Trophoblast cell (in vitro differentiated cells and primary cell): ENCODE results near the gene FAM3C.

Source experiments
- DNase-seq, 2 donors: peaks; one replicate each; pipeline ENCODE4 v3.0.0-alpha.2; 2016
- H2AFZ ChIP-seq: 2 replicates; pipeline ENCODE4 v1.6.1; 2013; ENCODE audit warnings: low read length, moderate library complexity, mild to moderate bottlenecking; ENCODE audit not compliant: insufficient read depth, poor library complexity
- H2AK5ac ChIP-seq: 2 replicates; pipeline ENCODE4 v1.6.1; 2013; ENCODE audit warnings: mild to moderate bottlenecking, low read length
- H2BK120ac ChIP-seq: 2 replicates; pipeline ENCODE4 v1.6.1; 2013; ENCODE audit warnings: low read length, mild to moderate bottlenecking, moderate library complexity; ENCODE audit not compliant: insufficient read depth, poor library complexity
- H2BK12ac ChIP-seq: 2 replicates; pipeline ENCODE4 v1.6.1; 2013; ENCODE audit warnings: mild to moderate bottlenecking, low read length, moderate library complexity
- H2BK5ac ChIP-seq: 2 replicates; pipeline ENCODE4 v1.6.1; 2013; ENCODE audit warnings: low read length, low read depth, moderate library complexity, mild to moderate bottlenecking; ENCODE audit not compliant: poor library complexity
- H3K14ac ChIP-seq: 2 replicates; pipeline ENCODE4 v1.6.1; 2013; ENCODE audit warnings: mild to moderate bottlenecking, low read length
- H3K18ac ChIP-seq: 2 replicates; pipeline ENCODE4 v1.6.1; 2013; ENCODE audit warnings: mild to moderate bottlenecking, low read length
- H3K23ac ChIP-seq: 2 replicates; pipeline ENCODE4 v1.6.1; 2013; ENCODE audit warnings: low read length
- H3K27ac ChIP-seq: 2 replicates; pipeline ENCODE4 v1.5.1; 2013; ENCODE audit warnings: low read depth, mild to moderate bottlenecking, inconsistent platforms, low read length, moderate library complexity
- H3K27me3 ChIP-seq: 2 replicates; pipeline ENCODE4 v1.6.1; 2013; ENCODE audit warnings: inconsistent platforms, mild to moderate bottlenecking, low read length, moderate library complexity; ENCODE audit not compliant: insufficient read depth
- H3K36me3 ChIP-seq, 2 experiments: 1 replicate in 1 of 2; 2 replicates in 1 of 2; pipeline ENCODE4 v1.6.1; 2013; ENCODE audit warnings: low read length in 2 of 2, mild to moderate bottlenecking in 2 of 2, moderate library complexity in 1 of 2; ENCODE audit not compliant: insufficient read depth in 2 of 2, control insufficient read depth in 1 of 2
- H3K4ac ChIP-seq: 2 replicates; pipeline ENCODE4 v1.6.1; 2013; ENCODE audit warnings: low read depth, mild to moderate bottlenecking, low read length, moderate library complexity
- H3K4me1 ChIP-seq, 2 experiments: 1 replicate in 1 of 2; 2 replicates in 1 of 2; pipeline ENCODE4 v1.6.1; 2013; ENCODE audit warnings: low read length in 2 of 2, mild to moderate bottlenecking in 2 of 2, moderate library complexity in 1 of 2; ENCODE audit not compliant: insufficient read depth in 2 of 2, control insufficient read depth in 1 of 2
- H3K4me2 ChIP-seq: 2 replicates; pipeline ENCODE4 v1.6.1; 2013; ENCODE audit warnings: inconsistent platforms, mild to moderate bottlenecking, low read length, moderate library complexity
- H3K4me3 ChIP-seq: 2 replicates; pipeline ENCODE4 v1.5.1; 2013; ENCODE audit warnings: mild to moderate bottlenecking, low read depth, low read length, inconsistent platforms
- H3K79me1 ChIP-seq: one replicate; pipeline ENCODE4 v1.6.1; 2013; ENCODE audit warnings: low read length
- H3K79me2 ChIP-seq: 2 replicates; pipeline ENCODE4 v1.6.1; 2013; ENCODE audit warnings: low read length, mild to moderate bottlenecking; ENCODE audit not compliant: control insufficient read depth, insufficient read depth, poor library complexity
- H3K9ac ChIP-seq: 2 replicates; pipeline ENCODE4 v1.6.1; 2013; ENCODE audit warnings: mild to moderate bottlenecking, low read length
- H3K9me3 ChIP-seq: 2 replicates; pipeline ENCODE4 v1.6.1; 2013; ENCODE audit warnings: low read depth, mild to moderate bottlenecking, control low read depth, inconsistent platforms, low read length; ENCODE audit not compliant: insufficient read depth
- H4K12ac ChIP-seq: 2 replicates; pipeline ENCODE4 v1.6.1; 2013; ENCODE audit warnings: low read depth, mild to moderate bottlenecking, low read length, moderate library complexity
- H4K8ac ChIP-seq: 2 replicates; pipeline ENCODE4 v1.6.1; 2013; ENCODE audit warnings: low read depth, mild to moderate bottlenecking, low read length, moderate library complexity
- H4K91ac ChIP-seq: one replicate; pipeline ENCODE4 v1.6.1; 2013; ENCODE audit warnings: low read depth, mild to moderate bottlenecking, low read length, moderate library complexity
- WGBS: extraction: QIAGEN DNeasy Blood & Tissue Kit; methylation state at CpG from one replicate; pipeline ENCODE4 v1.1.7; 2013; ENCODE audit warnings: missing lambda C conversion rate; ENCODE audit not compliant: insufficient read length, insufficient coverage; ENCODE audit errors: extremely low coverage; 5-methylcytosine and 5-hydroxymethylcytosine counted together

FAM3C gene

DNA sequence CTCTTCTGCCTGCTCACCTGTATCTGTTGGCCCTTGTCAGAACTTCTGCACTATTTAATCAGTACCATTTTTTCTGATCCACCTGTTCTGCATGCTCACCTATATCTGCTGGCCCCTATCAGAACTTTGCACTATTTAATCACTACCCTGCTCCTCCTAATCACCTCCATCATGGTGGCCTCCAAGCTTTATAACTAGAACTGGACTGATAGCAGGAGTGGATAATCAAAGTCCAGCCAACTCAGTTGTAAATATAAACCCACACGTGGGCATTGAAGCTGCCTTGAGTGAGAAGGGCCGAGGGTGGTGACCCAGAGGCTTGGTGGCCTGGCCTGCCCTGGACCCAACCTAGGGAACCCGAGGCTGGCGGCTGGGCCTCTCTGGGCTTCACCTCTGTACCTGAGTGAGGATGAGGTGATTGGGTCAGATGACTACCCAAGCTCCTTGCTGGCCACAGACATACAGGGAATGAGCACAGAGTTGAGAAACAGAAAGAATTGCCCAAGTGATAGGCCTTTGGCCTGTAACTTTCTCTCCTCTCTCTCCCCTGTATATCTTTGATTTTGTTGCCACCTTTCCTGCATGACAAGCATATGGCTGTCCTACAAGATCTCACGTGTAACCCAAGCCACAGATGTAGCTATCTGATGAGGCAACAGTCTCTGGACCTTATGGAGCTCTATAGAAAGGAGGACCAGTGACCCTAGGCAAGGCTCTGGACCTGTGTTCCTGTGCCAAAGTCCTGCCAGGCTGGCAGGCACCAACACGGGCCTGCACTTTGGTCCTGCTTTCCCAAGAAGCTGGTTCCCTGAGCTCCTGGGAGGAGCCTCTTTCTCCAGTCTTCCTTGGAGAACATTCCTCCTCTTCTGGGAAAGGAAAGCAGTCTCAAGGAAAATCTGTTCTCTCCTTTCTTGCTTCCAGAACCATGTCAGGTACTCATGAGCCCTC is 23.4 kb upstream of the FAM3C start:
- Histone ChIP-seq H3K4me1 (peaks cover 5 to 6% of the 10 kb centered on the region in 2 experiments), H3K4ac (no peak overlapping the region)

DNA sequence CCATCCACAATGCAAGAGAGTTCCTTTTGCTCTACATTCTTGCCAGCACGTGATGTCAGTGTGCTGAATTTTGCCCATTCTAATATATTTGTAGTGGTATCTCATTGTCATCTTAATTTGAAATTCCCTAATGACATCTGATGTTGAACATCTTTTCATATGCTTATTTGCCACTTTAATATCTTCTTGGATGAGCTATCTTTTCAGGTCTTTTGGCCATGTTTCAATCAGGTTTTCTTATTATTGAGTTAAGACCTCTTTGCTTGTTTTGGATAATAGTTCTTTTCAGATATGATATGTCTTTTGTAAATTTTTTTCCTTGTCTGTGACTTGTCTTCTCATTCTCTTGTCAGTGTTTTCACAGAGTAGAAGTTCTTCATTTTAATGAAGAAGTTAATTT is 20.4 kb upstream of the FAM3C start:
- no peak overlapping the region for H2AFZ ChIP-seq
- H3K36me3 ChIP-seq, result no peaks in the 10 kb centered on the region
- no peaks in the 10 kb centered on the region for H3K79me2 ChIP-seq
- no peaks in the 10 kb centered on the region for H3K9me3 ChIP-seq
- WGBS, result no CpG with 5 or more reads among the region's 1 CpG
- H2BK12ac ChIP-seq, result no peak overlapping the region
- H3K27me3 ChIP-seq, result no peaks in the 10 kb centered on the region
- H3K27ac ChIP-seq, result no peak overlapping the region
- no peak overlapping the region for H3K23ac ChIP-seq
- no peak overlapping the region for H3K9ac ChIP-seq
- H4K8ac ChIP-seq, result no peak overlapping the region
- H2BK5ac ChIP-seq, result no peak overlapping the region
- no peak overlapping the region for H3K4ac ChIP-seq
- DNase-seq, result no peak
- H2BK120ac ChIP-seq, result no peak overlapping the region
- H3K14ac ChIP-seq, result no peak overlapping the region
- H3K79me1 ChIP-seq, result peaks cover 4% of the 10 kb centered on the region
- no peak overlapping the region for H4K12ac ChIP-seq
- no peak overlapping the region for H2AK5ac ChIP-seq
- H4K91ac ChIP-seq, result no peak overlapping the region
- H3K4me1 ChIP-seq, result peaks cover 2 to 3% of the 10 kb centered on the region in 2 experiments
- no peak overlapping the region for H3K4me2 ChIP-seq
- H3K4me3 ChIP-seq, result no peak overlapping the region
- no peak overlapping the region for H3K18ac ChIP-seq

More for the DNA sequence above, 23.4 kb upstream of the FAM3C start:
- no peak overlapping the region for H2AK5ac ChIP-seq
- no peak overlapping the region for H3K4me2 ChIP-seq
- no peak overlapping the region for H3K14ac ChIP-seq
- no peak overlapping the region for H4K91ac ChIP-seq
- no peak for DNase-seq
- no peaks in the 10 kb centered on the region for H3K27me3 ChIP-seq
- WGBS, result no CpG with 5 or more reads among the region's 6 CpGs
- peaks cover 8% of the 10 kb centered on the region for H3K79me1 ChIP-seq
- no peak overlapping the region for H2AFZ ChIP-seq
- no peak overlapping the region for H4K12ac ChIP-seq
- no peak overlapping the region for H3K9ac ChIP-seq
- no peak overlapping the region for H2BK5ac ChIP-seq
- H3K9me3 ChIP-seq, result no peaks in the 10 kb centered on the region
- H4K8ac ChIP-seq, result no peak overlapping the region
- H2BK120ac ChIP-seq, result no peak overlapping the region
- H2BK12ac ChIP-seq, result peak overlapping the region; percentile 3
- no peak overlapping the region for H3K23ac ChIP-seq
- no peak overlapping the region for H3K18ac ChIP-seq
- no peak overlapping the region for H3K27ac ChIP-seq
- H3K4me3 ChIP-seq, result no peak overlapping the region
- no peaks in the 10 kb centered on the region for H3K36me3 ChIP-seq
- H3K79me2 ChIP-seq, result no peaks in the 10 kb centered on the region

DNA sequence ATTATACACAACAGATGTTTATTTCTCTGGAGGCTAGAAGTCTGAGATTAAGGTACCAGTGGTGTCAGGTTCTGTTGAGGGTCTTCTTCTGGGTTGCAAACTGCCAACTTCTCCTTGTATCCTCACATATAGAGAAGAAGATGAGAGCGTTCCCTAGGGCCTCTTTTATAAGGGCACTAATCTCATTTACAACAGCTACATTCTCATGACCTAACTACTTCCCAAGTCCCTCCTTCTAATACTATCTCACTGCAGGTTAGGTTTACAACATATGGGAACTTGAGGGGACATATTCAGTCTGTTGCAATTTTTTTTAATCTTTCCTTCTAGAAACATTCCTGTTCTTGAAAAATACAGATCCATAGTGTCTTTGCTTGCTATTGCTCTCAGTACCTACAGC is 18.3 kb upstream of the FAM3C start:
- Histone ChIP-seq H3K27ac (no peak overlapping the region), H3K9ac (no peak overlapping the region), H3K27me3 (no peaks in the 10 kb centered on the region), H2BK12ac (no peak overlapping the region), H3K4ac (no peak overlapping the region), H2AK5ac (no peak overlapping the region), H3K23ac (no peak overlapping the region), H4K8ac (no peak overlapping the region), H2BK5ac (no peak overlapping the region), H3K4me2 (no peak overlapping the region), H4K12ac (no peak overlapping the region), H3K36me3 (no peaks in the 10 kb centered on the region), H3K4me3 (no peak overlapping the region), H4K91ac (no peak overlapping the region), H3K18ac (no peak overlapping the region), H3K9me3 (no peaks in the 10 kb centered on the region), H3K79me2 (no peaks in the 10 kb centered on the region), H3K4me1 (no peaks in the 10 kb centered on the region), H3K79me1 (no peaks in the 10 kb centered on the region), H3K14ac (no peak overlapping the region), H2AFZ (no peak overlapping the region), H2BK120ac (no peak overlapping the region)
- no CpG with 5 or more reads among the region's 1 CpG for WGBS
- no peak for DNase-seq

DNA sequence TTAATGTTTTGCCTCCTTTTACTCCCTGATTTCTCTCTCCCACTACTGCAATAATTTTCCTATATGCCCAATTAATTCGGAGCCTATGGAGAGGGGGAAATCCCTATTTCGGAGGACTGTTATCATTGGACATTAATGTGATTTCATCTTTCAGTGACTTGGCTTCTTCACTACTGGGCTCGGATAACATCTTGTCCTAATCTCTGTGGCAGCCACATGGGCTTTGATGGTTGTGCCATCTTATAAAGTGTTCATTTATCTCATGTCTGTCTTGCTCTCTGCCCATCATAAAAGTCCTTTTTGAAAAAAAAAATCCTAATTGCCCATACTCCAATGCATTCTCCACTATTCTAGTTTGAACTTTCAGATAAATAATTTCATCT is 15.5 kb upstream of the FAM3C start:
- Histone ChIP-seq H3K9ac (no peak overlapping the region), H4K12ac (no peak overlapping the region), H4K91ac (no peak overlapping the region), H3K4me2 (no peak overlapping the region), H3K4ac (no peak overlapping the region), H3K36me3 (no peaks in the 10 kb centered on the region), H3K18ac (no peak overlapping the region), H2BK120ac (no peak overlapping the region), H3K79me2 (no peaks in the 10 kb centered on the region), H3K4me3 (no peak overlapping the region), H4K8ac (no peak overlapping the region), H3K9me3 (no peaks in the 10 kb centered on the region), H3K79me1 (no peaks in the 10 kb centered on the region), H3K27ac (no peak overlapping the region), H3K23ac (no peak overlapping the region), H2AFZ (no peak overlapping the region), H3K4me1 (peaks cover 2 to 4% of the 10 kb centered on the region in 2 experiments), H2BK5ac (no peak overlapping the region), H3K14ac (no peak overlapping the region), H2BK12ac (no peak overlapping the region), H2AK5ac (no peak overlapping the region), H3K27me3 (no peaks in the 10 kb centered on the region)
- WGBS, result no CpG with 5 or more reads among the region's 3 CpGs
- DNase-seq, result no peak
